Muscle layer of duodenum (tissue), 2 donors: ENCODE data around the gene HBM.

Source experiments
- H3K27ac ChIP-seq: one replicate; pipeline ENCODE4 v1.7.0; 2013; ENCODE audit warnings: mild to moderate bottlenecking, low read length
- H3K27me3 ChIP-seq: one replicate; pipeline ENCODE4 v1.7.0; 2013; ENCODE audit warnings: low read depth, mild to moderate bottlenecking, control low read depth, low read length
- H3K36me3 ChIP-seq, 2 donors: one replicate each; pipeline ENCODE4 v1.7.0; 2013; ENCODE audit warnings: low read length in 2 of 2, control low read depth in 1 of 2, mild to moderate bottlenecking in 1 of 2; ENCODE audit not compliant: insufficient read depth in 2 of 2, control insufficient read depth in 1 of 2
- H3K4me1 ChIP-seq, 2 donors: one replicate each; pipeline ENCODE4 v1.7.0; 2013; ENCODE audit warnings: low read length in 2 of 2, mild to moderate bottlenecking in 2 of 2, control low read depth in 1 of 2, moderate library complexity in 1 of 2; ENCODE audit not compliant: insufficient read depth in 2 of 2, control insufficient read depth in 1 of 2
- H3K4me3 ChIP-seq, 2 donors: one replicate each; pipeline ENCODE4 v1.7.0; 2013; ENCODE audit warnings: low read length in 2 of 2, low read depth in 1 of 2, mild to moderate bottlenecking in 1 of 2
- H3K9me3 ChIP-seq, 2 donors: one replicate each; pipeline ENCODE4 v1.7.0; 2013; ENCODE audit warnings: low read length in 2 of 2, control low read depth in 1 of 2, mild to moderate bottlenecking in 1 of 2; ENCODE audit not compliant: control insufficient read depth in 1 of 2
- donor health status: healthy.

Gene HBM

GRCh38 chr16:129075-129474, 36.7 kb upstream of the HBM start:
- peaks cover 3 to 5% of the 10 kb centered on the region in 2 donors for H3K36me3 ChIP-seq
- H3K27ac ChIP-seq, result no peak overlapping the region
- no peaks in the 10 kb centered on the region for H3K27me3 ChIP-seq
- no peaks in the 10 kb centered on the region for H3K4me1 ChIP-seq
- no peak overlapping the region for H3K4me3 ChIP-seq
- H3K9me3 ChIP-seq, result no peaks in the 10 kb centered on the region

- H3K9me3 ChIP-seq, result no peaks in the 10 kb centered on the region
These were observed 35.1 kb upstream of the HBM start for GRCh38 chr16:130533-131173.

GRCh38 chr16:132120-132519, 33.7 kb upstream of the HBM start:
- no peaks in the 10 kb centered on the region for H3K27me3 ChIP-seq
- H3K4me1 ChIP-seq, result peaks cover 0 to under 1% of the 10 kb centered on the region in 2 donors
- no peak overlapping the region for H3K27ac ChIP-seq
- peaks cover 0 to 3% of the 10 kb centered on the region in 2 donors for H3K36me3 ChIP-seq
- H3K4me3 ChIP-seq, result no peak overlapping the region
- H3K9me3 ChIP-seq, result no peaks in the 10 kb centered on the region

More at GRCh38 chr16:130533-131173, 35.1 kb upstream of the HBM start:
- Histone ChIP-seq H3K4me1 (no peaks in the 10 kb centered on the region), H3K27ac (no peak overlapping the region), H3K4me3 (no peak overlapping the region), H3K27me3 (no peaks in the 10 kb centered on the region), H3K36me3 (peaks cover 0 to 3% of the 10 kb centered on the region in 2 donors)

- H3K9me3 ChIP-seq, result no peaks in the 10 kb centered on the region
- H3K27me3 ChIP-seq, result no peaks in the 10 kb centered on the region
- H3K4me3 ChIP-seq, result no peak overlapping the region
- H3K4me1 ChIP-seq, result peaks cover 0 to 8% of the 10 kb centered on the region in 2 donors
- H3K36me3 ChIP-seq, result peaks cover 0 to 3% of the 10 kb centered on the region in 2 donors
- no peak overlapping the region for H3K27ac ChIP-seq
These were observed 32.1 kb upstream of the HBM start for GRCh38 chr16:133716-134115.

- Histone ChIP-seq H3K27ac (no peak overlapping the region), H3K4me3 (peak overlapping the region; percentile 46 to 79), H3K36me3 (no peaks in the 10 kb centered on the region), H3K27me3 (no peaks in the 10 kb centered on the region), H3K9me3 (no peaks in the 10 kb centered on the region), H3K4me1 (peaks cover 0 to 8% of the 10 kb centered on the region in 2 donors)
These were observed 27.7 kb upstream of the HBM start for GRCh38 chr16:138049-138417.

GRCh38 chr16:140175-140857, 25.5 kb upstream of the HBM start:
- Histone ChIP-seq H3K4me1 (peaks cover 0 to 8% of the 10 kb centered on the region in 2 donors), H3K36me3 (no peaks in the 10 kb centered on the region), H3K9me3 (no peaks in the 10 kb centered on the region), H3K27me3 (no peaks in the 10 kb centered on the region), H3K4me3 (no peak overlapping the region), H3K27ac (no peak overlapping the region)

- H3K9me3 ChIP-seq, result no peaks in the 10 kb centered on the region
- peaks cover 0 to 5% of the 10 kb centered on the region in 2 donors for H3K4me1 ChIP-seq
- no peak overlapping the region for H3K4me3 ChIP-seq
- no peaks in the 10 kb centered on the region for H3K36me3 ChIP-seq
- no peaks in the 10 kb centered on the region for H3K27me3 ChIP-seq
- H3K27ac ChIP-seq, result no peak overlapping the region
These were observed 23.3 kb upstream of the HBM start for GRCh38 chr16:142405-142967.

GRCh38 chr16:143047-143446, 22.7 kb upstream of the HBM start:
- no peaks in the 10 kb centered on the region for H3K9me3 ChIP-seq
- H3K4me3 ChIP-seq, result no peak overlapping the region
- H3K27ac ChIP-seq, result no peak overlapping the region
- H3K4me1 ChIP-seq, result no peaks in the 10 kb centered on the region
- no peaks in the 10 kb centered on the region for H3K36me3 ChIP-seq
- H3K27me3 ChIP-seq, result no peaks in the 10 kb centered on the region

GRCh38 chr16:143456-143855, 22.3 kb upstream of the HBM start:
- Histone ChIP-seq H3K36me3 (no peaks in the 10 kb centered on the region), H3K4me1 (no peaks in the 10 kb centered on the region), H3K4me3 (no peak overlapping the region), H3K27me3 (no peaks in the 10 kb centered on the region), H3K9me3 (no peaks in the 10 kb centered on the region), H3K27ac (no peak overlapping the region)

GRCh38 chr16:144797-145252, 21.0 kb upstream of the HBM start:
- H3K27ac ChIP-seq, result no peak overlapping the region
- H3K36me3 ChIP-seq, result no peaks in the 10 kb centered on the region
- no peaks in the 10 kb centered on the region for H3K27me3 ChIP-seq
- no peaks in the 10 kb centered on the region for H3K4me1 ChIP-seq
- H3K9me3 ChIP-seq, result no peaks in the 10 kb centered on the region
- no peak overlapping the region for H3K4me3 ChIP-seq

GRCh38 chr16:146646-147045, 19.1 kb upstream of the HBM start:
- Histone ChIP-seq H3K27ac (no peak overlapping the region), H3K4me1 (no peaks in the 10 kb centered on the region), H3K36me3 (no peaks in the 10 kb centered on the region), H3K27me3 (no peaks in the 10 kb centered on the region), H3K9me3 (no peaks in the 10 kb centered on the region), H3K4me3 (no peak overlapping the region)
